ENCODE measurements around the gene PTPN5.
"Not testable (repeated sequence)": the region's sequence is repeated elsewhere in the genome, so short reads cannot be mapped to it uniquely, and the experiment has no call there.

Gene PTPN5

GRCh38 chr11:18791207-18791968 is at the start of gene PTPN5:
Gene PTPN5, minus strand, starts transcription at chr11:18791798. Its CDS starts 19,840 bp downstream, at chr11:18771958.
- no peak for DNase-seq

GRCh38 chr11:18836417-18836816 is 44.8 kb upstream of the PTPN5 start:
- DNase-seq, result no peak

- DNase-seq, result no peak
Observed at GRCh38 chr11:18834754-18835466, 43.3 kb upstream of the PTPN5 start.

- DNase-seq, result not testable (repeated sequence)
Observed at GRCh38 chr11:18820160-18820559, 28.6 kb upstream of the PTPN5 start.

GRCh38 chr11:18804199-18804999 is 12.8 kb upstream of the PTPN5 start:
- no peak for DNase-seq

- peak; percentile 13 for DNase-seq
Observed at GRCh38 chr11:18802381-18803257, 11.0 kb upstream of the PTPN5 start.

GRCh38 chr11:18798799-18799469 is 7.3 kb upstream of the PTPN5 start:
- no peak for DNase-seq

GRCh38 chr11:18794956-18795355 is 3.4 kb upstream of the PTPN5 start:
- no peak for DNase-seq

GRCh38 chr11:18792827-18793226 is 1.2 kb upstream of the PTPN5 start:
- DNase-seq, result no peak

- no peak for DNase-seq
Observed at GRCh38 chr11:18791969-18792628, 501 bp upstream of the PTPN5 start.

GRCh38 chr11:18790883-18791206 is 753 bp downstream of the PTPN5 start:
- DNase-seq, result no peak

- no peak for DNase-seq
Observed at GRCh38 chr11:18789942-18790341, 1.7 kb downstream of the PTPN5 start.

- no peak for DNase-seq
Observed at GRCh38 chr11:18785411-18785810, 6.2 kb downstream of the PTPN5 start.

GRCh38 chr11:18780896-18781295 is 10.7 kb downstream of the PTPN5 start:
- DNase-seq, result no peak

- DNase-seq, result no peak
Observed at GRCh38 chr11:18780329-18780728, 11.3 kb downstream of the PTPN5 start.

- DNase-seq, result no peak
Observed at GRCh38 chr11:18778468-18778867, 13.1 kb downstream of the PTPN5 start.

GRCh38 chr11:18776324-18776723 is 15.3 kb downstream of the PTPN5 start:
- no peak for DNase-seq

- DNase-seq, result no peak
Observed at GRCh38 chr11:18775492-18776292, 15.9 kb downstream of the PTPN5 start.

GRCh38 chr11:18774801-18775200 is 16.8 kb downstream of the PTPN5 start:
- no peak for DNase-seq

GRCh38 chr11:18773681-18774080 is 17.9 kb downstream of the PTPN5 start:
- no peak for DNase-seq

GRCh38 chr11:18773104-18773503 is 18.5 kb downstream of the PTPN5 start:
- no peak for DNase-seq
